ENCODE results near the gene PKP3.
"Not testable (repeated sequence)": the region's sequence is repeated elsewhere in the genome, so short reads cannot be mapped to it uniquely, and the experiment has no call there.

The PKP3 gene

DNA sequence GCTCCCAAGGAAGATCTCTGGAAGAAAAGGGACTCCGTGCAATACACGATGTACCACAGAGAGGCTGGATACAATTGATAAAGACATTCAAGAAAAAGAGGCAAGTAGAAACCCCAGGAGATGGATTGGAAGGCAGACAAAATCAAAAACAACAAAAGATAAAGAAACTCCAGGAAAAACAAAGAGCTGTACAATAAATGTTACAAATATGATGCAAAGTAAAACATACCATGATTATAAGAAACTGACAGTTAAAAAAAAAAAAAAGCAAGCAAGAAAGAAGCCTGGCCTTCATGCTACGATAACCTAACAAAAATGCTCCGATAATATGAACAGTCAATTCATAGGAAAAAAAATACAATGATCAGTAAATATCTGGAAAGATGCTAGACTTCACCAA lies 31.3 kb downstream of the PKP3 start:
- DNase-seq (ENCODE audit: low spot score): no peak

DNA sequence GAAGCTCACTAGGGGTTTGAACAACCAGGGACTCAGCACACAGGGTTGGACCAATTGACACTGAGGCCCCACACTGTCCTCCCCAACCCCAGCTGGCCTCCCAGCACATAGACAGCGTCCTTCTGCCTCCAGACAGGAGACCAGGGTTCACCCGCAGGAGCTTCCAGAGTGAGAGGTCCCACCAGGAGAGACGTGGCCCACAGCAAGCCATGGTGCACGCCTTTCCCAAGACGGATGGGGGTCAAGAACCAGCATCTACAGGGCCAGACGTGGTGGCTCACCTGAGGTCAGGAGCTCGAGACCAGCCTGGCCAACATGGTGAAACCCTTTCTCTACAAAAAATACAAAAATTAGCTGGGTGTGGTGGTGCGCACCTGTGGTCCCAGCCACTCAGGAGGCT lies 32.8 kb downstream of the PKP3 start:
- no peak for DNase-seq (ENCODE audit: low spot score)

DNA sequence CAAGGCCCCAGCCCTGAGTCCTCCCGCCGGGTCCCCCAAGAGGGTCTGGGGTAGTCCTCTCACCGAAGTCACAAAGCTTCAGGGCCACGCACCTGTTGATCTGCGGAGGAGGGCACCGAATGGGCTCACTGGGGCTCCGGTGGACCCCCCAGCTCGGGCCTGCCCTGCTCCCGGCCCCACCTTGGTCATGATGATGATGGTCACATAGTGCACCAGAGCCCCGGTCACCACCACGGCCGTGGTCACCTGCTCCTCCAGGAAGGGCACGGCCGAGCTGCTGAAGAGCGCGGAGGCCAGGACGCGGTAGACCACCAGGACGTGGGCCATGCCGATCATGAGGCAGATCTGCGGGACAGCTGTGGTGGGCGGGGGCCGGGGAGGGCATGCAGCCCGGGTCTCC lies 34.3 kb downstream of the PKP3 start:
- no peak for DNase-seq (ENCODE audit: low spot score)

DNA sequence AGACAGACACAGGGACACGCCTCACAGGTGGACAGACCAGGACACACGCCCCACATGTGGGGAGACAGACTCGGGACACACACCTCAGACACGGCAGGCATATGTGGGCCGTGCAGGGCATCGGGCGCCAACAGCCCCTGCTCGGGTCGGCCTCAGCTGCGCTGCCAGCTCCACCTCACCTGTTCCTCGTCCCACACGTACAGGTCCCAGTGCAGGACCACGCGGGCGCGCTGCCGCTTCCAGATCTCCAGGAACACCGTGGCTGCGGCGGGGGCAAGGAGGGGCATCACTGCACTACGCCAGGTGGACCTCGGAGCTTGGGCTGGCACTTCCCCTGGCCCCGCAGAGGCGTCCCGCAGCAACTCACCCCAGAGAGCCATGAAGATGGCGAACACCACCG lies 35.4 kb downstream of the PKP3 start:
- no peak for DNase-seq (ENCODE audit: low spot score)

DNA sequence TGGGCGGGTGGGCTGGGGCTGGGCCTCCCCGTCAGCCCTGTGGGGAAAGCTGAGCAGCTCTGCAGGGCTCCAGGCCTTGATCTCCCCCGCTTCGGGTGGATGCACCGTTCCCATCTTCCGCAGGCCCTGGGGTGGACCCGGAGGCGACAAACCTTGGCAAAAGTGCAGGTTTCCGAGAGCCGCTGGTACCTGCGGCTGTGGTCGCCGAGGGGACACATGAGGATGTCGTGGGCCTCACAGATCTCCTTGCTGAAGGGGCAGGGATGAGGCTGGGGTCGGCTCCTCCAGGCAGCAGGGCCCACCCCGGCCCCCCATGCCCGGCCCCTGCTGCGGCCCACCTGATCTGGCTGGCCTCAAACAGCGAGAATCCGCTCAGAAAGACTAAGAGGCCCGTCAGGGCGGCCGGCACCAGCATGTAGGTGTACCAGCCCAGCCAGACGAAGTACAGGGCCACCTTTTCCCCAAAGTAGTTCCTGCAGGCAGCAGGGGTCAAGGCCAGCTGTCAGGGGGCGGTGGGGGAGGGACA lies 36.0 kb downstream of the PKP3 start:
- DNase-seq (ENCODE audit: low spot score): no peak

DNA sequence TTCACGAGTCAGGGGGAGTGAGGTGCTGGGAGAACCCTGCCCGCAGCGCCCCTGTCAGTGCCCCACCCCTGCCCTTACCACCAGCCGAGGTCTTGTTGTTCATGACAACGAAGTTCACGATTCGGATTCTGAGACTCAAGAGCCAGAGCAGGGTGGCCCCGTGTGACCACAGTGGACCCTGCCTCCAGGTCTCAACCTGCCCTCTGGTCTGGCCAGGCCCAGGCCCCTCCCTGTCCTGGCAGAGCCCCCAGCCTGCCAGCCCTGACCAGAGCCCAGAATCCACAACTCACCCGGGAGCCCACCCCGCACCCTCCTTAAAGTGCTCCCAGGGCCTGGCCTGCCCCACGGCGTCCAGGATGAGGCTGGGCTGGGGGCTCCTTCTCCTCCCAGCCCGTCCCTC lies 37.9 kb downstream of the PKP3 start:
- no peak for DNase-seq (ENCODE audit: low spot score)

DNA sequence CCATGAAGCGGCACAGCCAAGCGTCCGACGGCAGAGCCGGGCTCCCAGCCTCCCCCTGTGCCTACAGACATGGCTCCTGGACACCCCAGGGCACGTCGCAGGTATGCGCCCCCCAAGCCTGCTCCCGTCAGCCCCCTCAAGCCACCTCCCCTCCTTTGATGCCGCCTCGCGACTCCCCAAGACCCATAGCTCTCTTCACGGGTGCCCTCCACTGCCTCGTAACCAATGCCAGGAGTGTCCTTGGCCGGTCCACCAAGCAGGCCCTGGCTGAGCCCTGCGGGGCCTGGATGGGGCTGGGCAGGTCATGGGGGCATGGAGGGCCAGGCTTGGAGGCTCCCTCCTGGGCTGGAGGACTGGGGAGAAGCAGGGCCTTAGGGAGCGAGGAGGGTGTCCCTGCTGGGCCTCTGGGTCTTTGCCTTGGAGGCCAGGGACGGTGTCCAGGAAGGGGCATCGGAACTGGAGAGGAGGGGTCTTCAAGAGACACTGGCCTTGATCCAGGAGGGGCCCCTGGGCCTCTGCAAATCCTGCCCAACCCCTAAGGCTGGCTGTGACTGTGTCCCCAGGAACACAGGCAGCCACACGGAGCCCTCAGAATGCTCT lies 38.6 kb downstream of the PKP3 start:
- no peak for DNase-seq (ENCODE audit: low spot score)

DNA sequence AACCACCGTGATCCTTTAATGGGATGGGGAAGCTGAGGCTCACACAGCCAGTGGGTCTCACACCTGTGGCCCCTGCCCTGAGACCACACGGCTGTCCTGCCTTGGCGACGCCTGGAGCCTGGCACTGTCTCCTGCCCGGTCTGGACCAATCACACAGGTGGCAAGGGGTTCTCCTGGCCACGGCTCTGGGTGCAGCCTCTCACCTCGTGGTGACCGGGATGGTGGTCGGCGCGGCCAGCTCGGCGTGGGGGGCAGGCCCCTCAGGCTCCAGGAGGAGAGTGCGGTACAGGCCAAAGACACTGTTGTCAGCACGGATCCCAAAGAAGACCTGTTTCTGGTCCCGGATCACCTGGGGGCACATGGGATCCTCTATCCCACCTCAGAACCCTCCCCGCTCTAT lies 39.1 kb downstream of the PKP3 start:
- DNase-seq (ENCODE audit: low spot score): no peak

DNA sequence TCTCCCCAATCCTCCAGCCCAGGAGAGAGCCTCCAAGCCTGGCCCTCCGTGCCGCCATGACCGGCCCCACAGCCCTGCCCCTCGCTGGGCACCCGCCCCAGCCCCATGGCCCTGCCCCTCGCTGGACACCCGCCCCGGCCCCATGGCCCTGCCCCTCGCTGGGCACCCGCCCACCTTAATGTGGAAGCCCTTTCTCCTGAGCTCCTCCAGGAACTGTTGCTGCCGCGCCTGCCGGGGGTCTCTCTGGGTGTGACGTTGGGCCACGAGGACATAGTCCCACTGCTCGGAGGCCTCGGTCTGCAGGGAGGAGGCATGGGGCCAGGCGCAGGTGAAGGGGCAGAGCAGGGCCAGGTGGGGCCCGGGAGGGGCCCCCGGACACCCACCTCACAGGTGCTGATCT lies 39.6 kb downstream of the PKP3 start:
- DNase-seq (ENCODE audit: low spot score): no peak

DNA sequence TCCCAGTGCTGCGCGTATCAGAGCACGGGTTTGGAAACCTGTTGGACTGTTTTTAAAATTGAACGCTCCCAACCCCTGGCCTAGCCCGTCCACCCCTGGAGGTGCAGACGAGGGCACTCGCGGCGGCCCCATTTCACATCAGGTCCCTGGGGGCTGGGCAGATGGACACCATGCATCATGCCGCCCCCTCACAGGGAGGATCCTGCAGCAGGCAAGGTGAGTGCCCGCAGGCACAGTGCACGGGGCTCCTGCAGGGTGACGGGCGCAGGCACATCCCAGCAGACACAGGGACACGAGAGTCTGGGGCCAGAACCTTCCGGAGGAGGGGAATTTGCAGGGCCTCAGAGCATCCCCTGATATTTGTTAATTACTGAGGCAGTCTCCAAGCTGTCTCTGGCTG lies 40.5 kb downstream of the PKP3 start:
- no peak for DNase-seq (ENCODE audit: low spot score)

DNA sequence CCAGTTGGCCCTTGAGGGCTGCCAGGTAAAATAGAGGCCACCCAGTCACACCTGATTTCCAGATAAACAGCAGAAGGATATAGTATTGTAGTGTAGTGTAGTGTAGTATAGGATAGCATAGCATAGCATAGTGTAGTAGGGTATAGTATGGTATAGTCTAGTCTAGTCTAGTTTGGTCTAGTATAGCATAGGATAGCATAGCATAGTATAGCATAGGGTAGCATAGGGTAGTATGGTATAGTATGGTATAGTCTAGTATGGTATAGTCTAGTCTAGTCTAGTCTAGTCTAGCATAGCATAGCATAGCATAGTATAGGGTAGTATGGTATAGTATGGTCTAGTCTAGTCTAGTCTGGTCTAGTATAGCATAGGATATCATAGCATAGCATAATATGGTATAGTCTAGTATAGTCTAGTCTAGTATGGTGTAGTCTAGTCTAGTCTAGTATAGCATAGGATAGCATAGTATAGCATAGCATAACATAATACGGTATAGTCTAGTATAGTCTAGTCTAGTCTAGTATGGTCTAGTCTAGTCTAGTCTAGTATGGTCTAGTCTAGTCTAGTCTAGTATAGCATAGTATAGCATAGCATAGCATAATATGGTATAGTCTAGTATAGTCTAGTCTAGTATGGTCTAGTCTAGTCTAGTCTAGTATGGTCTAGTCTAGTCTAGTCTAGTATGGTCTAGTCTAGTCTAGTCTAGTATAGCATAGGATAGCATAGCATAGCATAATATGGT lies 41.2 kb downstream of the PKP3 start:
- DNase-seq (ENCODE audit: low spot score): not testable (repeated sequence)

DNA sequence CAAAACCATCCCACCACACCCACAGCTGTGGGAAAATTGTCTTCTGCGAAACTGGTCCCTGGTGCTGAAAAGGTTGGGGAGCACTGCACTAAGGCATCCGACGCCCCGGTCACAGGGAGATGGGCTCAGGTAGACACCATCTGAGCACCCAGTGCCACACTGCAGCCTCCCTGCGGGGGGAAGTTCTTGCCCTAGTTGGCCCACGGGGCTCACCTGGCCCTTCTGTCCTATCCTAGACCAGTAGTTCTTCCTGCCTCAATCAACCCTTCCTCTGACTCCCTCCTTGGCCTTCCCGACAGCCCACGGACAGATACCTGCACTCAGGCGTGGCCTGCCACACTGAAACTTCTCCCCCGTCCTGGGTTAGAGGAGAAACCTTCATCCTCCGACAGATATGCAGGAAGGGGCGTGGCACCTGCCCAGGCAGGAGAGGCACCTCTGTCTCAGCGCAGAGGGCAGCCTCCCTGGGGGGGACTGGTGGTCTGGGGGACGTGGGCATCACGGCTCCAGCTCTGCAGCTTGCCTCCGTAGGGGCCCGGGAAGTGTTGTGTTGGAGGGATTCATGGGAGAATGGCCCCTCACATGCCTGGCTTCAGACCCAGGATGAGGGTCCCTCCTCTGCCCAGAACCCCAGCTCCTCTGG lies 43.3 kb downstream of the PKP3 start:
- DNase-seq (ENCODE audit: low spot score): no peak

DNA sequence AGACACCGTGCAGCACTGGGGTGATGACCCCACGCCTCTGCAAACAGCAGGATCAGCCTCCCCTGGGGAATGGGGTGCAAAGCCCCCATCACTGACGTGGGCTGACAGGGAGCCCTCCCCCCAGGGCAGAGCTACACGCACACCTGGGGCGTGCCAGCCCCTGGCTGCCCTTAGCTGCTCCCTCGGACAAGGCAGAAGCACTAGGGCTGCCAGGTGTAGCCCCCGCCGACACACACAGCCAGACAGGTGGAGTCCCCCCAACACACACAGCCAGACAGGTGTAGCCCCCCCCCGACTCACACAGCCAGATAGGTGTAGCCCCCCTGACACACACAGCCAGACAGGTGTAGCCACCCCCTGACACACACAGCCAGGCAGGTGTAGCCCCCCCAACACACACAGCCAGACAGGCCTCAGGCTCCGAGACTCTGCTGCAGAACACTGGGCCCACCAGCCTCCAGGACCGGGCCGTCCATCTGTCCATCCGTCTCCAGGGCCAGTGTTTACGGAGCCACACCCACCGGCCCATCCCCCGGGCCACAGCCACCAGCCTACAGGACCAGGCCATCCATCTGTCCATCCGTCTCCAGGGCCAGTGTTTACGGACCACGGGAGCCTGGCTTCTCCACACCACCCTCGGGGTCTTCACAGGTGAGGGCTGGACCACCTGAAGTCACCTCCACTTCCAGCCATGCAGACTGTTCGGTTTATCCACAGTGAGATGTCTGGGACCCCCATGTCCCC lies 44.3 kb downstream of the PKP3 start:
- no peak for DNase-seq (ENCODE audit: low spot score)

DNA sequence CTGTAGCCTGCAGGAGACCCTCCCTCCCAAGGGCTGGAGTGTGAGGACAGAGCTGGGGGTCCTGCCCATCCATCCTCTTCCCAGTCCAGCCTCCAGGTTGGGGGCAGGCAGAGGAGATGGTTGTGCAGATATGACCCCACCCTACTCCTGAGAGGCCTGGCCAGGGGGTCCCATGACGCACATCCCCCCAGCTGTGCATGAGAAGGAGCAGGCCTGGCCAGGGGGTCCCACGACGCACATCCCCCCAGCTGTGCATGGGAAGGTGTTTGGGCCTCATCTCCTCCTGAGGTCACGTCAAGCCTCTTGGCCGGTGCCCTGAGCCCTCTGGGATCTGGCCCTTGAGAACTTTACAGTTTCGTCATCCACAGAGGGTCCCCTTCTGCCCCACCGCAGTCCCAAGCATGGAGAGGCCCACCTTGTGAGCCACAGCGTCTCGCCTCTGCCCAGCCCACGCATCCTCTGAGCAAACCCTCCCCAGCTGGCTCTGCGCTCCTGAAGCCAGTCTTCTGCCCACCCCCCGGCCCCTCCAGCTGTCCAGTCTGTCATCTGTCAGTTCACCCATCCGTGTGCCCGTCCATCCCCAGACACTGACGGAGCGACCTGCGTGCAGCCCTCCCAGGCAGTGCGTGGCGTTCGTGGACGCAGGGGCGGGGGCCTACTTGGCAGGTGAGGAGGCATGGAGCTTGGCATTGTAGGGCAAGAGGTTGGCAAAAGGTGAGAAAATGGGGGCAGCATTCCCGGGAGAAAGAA lies 45.5 kb downstream of the PKP3 start:
- no peak for DNase-seq (ENCODE audit: low spot score)

DNA sequence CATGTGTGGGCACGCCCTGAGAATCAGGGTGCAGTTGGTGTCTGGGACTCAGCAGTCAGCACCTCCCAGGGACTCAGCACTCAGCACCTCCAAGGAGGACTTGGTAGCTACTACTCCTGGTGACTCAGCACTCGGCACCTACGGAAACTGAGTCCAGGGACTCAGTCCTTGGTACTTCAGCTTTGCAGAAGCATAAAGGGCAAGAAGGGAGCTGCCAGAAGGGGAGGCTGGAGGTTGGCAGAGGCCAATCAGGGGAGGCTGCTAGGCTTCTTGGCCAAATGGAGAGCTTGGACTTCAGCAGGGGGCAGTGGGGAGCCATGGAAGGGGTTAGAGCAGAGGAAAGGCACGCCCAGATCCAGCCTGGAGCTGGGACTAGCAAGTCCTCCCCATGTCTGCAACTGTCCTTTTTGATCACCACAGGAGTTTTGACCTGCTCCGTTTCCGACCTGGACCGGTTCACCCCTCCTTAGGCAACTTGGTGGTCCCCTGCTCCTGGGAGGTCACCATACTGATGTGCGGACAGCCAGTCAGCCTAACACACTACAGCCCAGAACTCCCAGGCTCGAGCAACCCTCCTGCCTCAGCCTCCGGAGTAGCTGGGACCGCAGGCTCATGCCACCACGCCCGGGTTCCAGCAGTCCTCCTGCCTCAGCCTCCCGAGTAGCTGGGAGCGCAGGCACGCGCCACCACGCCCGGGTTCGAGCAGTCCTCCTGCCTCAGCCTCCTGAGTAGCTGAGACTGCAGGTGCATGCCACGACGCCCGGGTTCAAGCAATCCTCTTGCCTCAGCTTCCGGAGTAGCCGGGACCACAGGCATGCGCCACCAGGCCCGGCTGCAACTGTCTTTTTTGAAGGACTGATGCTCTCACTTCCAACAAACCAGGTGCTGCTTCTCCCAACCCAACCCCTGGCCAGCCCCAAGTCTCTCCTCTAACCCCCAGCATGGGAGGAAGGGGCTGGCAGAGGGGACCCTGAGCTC lies 46.3 kb downstream of the PKP3 start:
- no peak for DNase-seq (ENCODE audit: low spot score)

DNA sequence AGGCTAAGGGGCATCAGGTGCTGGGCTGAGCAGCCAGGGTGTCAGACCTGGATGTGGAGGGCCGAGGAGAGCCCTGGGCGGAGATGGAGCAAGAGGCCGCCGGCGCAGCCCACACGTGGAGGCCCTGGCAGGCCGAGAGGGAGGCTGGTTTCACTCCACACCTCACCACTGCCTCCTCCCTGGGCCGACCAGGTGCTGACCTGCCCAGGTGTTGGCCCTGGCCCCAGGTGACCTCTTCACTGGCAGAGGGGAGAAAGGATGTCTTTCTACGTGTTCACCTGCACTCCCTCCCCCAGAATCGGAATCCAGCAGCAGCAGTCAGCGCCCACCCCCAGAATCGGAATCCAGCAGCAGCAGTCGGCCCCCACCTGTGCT lies 47.0 kb downstream of the PKP3 start:
- DNase-seq (ENCODE audit: low spot score): no peak

DNA sequence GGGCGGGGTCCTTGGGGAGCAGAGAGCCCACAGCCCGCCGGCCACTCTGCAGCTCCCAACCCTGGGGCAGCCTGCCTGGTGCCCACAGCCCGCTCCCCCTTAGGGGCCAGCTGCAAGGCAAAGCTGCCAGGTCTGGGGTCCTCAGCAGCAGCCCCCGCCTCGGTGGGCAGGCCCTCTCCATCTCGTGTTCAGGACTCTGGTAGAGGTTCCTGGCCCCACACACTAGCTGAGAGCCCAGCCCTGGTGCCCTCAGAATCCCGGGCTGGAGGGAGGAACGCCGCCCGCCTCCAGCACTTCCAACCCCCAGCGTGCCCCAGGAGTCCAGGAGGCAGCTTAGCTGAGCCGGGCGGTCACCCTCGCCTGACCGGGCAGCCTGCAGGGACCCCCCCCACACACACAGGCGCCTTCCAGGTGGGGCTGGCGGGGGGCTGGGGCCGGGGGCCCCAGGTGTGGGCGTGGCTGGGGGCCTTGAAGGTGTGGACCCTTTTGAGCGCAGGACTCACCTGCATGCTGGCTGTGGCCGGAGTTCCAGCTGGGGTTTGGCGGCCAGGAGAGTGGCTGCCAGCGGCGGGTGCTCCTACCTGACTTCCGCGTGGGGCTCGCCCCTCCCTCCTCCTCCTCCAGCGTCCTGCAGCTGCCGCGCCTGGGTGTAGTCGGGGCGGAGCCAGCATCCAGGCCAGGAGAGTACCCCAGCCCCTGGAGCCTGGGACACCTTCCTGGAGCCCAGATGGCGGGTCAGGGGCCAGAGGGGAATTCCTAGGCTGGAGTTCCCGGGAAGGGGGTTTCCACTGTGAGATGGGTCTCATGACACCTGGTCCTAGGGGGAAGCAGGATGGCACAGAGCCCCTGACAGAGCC lies 47.6 kb downstream of the PKP3 start, which contains the start of gene ANO9:
ANO9 (minus strand) TSS at position 594 of the 857 bp plus-strand sequence; CDS start at position 509, 85 bp downstream.
- peak; percentile 66 for DNase-seq (ENCODE audit: low spot score)

DNA sequence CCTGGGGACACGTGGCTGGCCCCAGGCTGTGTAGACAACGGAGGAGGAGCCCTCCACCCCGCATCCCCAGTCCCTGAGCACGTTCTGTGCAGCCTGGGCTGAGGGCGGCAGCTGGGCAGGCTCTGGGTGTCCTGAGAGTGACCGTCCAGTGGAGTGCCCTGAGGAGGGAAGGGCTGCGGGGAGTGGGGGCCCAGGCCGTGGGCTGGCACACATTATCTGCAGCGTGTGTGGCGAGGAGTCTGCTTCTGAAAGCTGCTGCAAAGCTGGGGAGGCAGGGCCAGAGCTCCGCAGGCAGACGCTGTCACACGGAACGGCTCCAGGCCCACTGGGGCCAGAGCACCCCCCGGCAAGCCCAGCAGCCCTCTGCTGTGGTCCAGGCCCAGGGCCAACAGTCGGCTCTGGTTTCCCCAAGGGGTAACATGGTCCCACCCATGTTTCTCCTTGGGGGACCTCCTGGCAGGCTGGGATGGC lies 48.6 kb downstream of the PKP3 start:
- no peak for DNase-seq (ENCODE audit: low spot score)

DNA sequence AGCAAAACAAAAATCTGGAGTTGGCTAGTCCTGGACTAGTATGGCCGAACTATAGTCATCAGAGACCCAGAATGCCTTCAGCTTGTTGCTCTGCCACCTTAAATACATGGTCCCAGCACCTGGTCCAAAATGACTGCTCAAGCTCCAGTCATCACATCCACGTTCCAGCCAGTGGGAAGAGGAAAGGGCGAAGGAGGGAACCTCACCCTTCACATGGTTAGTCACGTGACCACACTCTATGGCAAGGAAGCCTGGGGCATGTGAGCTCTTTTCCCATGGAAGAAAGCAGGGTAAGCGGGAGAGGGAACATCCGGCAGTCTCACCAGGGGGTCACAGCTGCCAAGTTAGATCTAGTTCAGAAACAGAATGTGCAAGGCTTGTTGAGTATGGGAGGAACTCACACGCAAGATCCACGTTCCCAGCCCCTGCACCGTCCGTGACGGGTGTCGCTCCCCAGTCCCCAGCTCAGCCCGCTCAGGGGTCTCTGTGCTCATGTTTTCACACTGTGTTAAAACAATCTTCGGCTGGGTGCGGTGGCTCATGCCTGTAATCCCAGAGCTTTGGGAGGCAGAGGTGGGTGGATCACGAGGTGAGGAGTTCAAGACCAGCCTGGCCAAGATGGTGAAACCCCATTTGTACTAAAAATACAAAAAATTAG lies 49.7 kb downstream of the PKP3 start:
- no peak for DNase-seq (ENCODE audit: low spot score)

All from CD4-positive, alpha-beta T cell treated with Interleukin-6 at 100 ng/mL for 8 hours (primary cell).